HG03095 (cell line): ENCODE measurements around the gene CPNE6.

Experiments used
- ATAC-seq: cut with Tn5 transposase; IDR thresholded peaks from one replicate; pipeline ENCODE4 v1.9.1; 2021; ENCODE audit warnings: moderate library complexity; ENCODE audit not compliant: unreplicated experiment

Gene CPNE6

DNA sequence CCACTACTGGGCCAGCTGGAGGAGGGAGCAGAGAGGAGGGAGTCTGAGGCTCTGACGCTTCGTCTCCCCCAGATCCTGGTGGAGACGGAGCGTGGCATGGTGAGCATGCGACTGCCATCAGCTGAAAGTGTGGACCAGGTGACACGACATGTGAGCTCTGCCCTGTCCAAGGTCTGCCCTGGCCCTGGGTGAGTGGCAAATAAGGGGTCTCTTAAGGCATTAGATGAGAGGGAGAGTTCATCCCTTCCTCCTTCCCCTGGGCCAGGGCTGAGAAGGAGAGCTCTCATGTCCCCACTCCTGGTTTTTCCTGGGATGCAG lies 17.1 kb upstream of the CPNE6 start:
- ATAC-seq = no peak

DNA sequence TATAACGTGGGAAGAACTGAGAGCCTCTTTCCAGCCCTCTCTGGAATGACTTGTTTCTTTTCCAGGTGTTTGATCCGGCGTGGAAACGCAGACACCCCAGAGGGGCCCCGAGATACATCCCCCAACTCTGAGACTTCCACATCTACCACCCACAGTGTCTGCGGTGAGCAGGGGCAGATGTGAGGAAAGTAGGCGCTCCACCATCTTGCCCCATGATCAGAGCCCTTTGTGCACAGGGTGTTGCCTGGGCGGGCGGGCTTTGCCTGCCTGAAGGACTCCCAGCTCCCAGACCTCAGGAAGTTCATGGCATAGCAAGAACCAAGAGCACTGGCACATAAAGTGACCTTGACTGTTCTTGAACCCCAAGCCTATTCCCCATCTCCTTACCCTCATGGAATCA lies 16.7 kb upstream of the CPNE6 start:
- ATAC-seq = no peak

DNA sequence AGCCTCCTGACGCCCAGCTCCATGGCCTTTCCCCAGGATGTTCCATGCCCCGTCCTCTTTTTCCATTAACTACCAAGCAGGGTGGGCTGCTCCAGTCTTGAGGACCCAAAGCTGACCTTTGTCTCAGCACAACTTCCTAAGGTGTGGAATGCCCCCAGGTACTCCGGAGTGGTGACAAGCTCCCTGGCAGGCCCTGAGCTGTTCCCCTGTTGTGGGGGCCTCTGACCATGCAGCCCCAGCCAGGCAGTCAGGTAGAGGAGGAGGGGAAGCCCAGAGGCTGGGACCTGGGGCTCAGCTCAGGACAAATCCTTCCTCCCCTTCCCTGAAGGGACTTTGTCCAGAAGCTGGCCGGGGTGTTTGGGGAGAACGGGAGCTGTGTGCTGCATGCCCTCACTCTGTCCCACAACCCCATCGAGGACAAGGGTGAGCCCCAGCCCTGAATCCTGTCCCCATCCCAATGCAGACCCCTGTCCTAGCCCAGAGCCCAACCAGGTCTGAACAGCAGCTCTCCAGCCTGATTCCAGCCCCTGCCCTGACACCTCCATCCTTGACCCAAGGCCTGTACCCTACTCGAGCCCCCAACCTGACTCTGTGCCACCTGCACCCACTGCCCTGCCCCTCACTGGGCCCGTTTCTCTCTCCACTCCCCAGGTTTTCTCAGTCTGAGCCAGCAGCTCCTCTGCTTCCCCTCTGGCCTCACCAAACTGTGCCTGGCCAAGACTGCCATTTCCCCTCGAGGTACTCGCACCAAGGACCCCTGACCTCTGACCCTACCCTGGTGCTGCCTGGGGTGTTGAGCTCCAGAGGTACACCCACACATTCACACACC lies 15.2 kb upstream of the CPNE6 start:
- ATAC-seq = no peak

DNA sequence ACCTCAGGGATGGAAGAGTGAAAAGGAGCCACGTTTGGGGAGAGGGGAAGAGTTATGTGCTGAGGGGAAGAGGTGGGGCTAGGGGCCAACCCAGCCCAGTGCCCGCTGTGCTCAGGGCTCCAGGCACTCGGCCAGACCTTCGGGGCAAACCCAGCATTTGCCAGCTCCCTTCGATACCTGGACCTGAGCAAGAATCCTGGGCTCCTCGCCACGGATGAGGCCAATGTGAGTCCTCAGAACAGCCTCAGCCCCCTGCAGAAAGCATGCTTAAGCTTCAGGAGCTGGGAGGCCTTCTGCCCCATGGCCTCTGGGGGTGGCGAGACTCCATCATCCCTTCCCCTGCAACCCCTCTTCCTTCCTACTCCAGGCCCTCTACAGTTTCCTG lies 14.6 kb upstream of the CPNE6 start:
- no peak for ATAC-seq

DNA sequence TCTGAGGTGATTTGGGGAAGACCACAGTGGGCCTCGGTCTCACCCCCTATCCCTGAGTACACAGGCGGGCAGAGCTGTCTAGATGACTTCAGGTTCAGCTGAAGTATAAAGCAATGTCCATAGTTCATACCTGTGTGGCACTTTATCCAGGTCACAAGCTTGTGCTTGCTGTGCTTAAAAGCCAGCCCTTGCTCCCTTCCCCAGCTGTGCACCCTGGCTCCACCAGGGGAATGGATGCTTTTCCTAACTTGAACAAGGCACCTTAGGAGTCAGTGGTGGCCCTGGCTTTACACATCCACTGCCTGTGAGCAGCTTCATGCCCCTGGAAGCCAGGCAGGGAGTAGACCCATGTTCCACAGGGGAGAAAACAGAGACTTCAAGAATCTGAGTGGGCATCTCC lies 14.1 kb upstream of the CPNE6 start:
- ATAC-seq = no peak

DNA sequence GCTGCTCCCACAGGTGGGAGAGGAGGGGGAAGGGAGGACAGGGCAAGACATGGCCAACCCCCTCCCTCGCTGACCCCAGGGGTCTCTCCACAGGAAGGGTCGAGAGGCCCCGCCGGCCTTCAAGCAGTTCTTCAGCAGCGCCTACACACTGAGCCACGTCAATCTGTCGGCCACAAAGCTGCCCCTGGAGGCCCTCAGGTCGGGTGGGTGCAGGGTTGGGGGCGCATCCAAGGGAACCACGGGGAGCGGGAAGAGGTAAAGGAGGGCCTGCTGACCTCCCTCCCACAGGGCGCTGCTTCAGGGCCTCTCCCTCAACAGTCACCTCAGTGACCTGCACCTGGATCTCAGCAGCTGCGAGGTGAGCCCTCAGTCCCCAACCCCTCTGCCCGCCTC lies 13.5 kb upstream of the CPNE6 start:
- ATAC-seq = no peak

DNA sequence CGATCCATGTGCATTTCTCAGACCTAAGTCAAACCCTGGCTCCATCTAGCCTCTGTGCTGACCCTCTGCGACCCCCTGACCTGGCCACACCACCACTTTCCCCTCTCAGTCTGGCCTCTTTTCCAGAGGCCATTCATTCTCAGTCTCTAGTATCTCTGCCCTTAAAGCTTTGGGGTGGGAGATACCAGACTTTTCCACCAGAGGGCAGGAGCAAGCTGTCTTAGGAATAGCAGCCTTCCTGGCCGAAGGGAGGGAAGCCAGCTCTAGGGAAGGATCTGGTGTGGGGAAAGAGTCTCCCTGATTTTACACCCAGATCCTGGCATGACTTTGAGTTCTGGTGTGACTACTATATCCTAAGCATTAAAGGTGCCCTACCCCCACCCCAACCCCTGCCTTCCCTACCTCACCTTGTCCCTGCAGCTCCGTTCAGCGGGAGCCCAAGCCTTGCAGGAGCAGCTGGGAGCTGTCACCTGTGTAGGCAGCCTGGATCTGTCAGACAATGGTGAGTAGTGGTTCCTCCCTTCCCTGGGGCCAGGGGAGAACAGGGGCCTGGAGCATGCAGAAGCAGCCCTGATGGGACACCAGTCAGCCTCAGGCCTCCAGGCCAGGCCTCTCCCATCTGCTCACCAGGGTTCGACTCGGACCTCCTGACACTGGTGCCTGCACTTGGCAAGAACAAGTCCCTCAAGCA lies 13.0 kb upstream of the CPNE6 start:
- peak; percentile 67 for ATAC-seq

DNA sequence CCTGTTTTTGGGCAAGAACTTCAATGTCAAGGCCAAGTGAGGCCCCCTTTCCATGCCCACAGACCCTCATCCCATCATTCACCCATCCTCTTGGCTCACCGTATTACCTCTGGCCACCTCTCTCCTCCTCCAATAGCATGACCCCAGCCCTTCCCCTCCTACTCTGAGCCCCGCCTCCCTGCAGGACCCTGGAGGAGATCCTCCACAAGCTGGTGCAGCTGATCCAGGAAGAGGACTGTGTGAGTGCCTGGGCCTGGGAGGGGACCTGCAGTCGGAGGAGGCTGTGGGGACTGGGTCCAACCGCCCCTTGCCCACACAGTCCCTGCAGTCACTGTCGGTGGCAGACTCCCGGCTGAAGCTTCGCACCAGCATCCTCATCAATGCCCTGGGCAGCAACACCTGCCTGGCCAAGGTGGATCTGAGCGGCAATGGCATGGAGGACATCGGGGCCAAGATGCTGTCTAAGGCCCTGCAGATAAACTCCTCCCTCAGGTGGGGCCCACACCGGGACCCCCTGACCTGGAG lies 12.3 kb upstream of the CPNE6 start:
- no peak for ATAC-seq

DNA sequence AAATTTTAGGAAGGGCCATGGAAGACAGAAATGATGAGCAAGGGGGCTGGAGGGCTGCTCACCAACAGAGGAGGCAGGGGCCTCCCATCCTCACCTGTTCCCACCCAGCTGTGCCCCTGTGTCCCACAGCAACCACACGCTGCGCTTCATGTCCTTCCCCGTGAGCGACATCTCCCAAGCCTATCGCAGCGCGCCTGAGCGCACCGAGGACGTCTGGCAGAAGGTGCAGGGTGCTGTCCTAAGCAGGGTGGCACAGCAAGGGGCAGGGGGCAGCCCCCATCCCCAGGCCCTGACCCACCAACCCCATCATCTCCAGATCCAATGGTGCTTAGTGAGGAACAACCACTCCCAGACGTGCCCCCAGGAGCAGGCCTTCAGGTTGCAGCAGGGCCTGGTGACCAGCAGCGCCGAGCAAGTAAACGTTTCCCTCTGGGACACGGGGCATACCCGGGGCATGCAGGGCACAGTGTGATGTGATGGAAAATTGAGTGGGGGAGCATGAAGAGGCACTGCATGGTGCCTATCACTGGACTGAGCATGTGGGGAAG lies 11.4 kb upstream of the CPNE6 start:
- no peak for ATAC-seq

DNA sequence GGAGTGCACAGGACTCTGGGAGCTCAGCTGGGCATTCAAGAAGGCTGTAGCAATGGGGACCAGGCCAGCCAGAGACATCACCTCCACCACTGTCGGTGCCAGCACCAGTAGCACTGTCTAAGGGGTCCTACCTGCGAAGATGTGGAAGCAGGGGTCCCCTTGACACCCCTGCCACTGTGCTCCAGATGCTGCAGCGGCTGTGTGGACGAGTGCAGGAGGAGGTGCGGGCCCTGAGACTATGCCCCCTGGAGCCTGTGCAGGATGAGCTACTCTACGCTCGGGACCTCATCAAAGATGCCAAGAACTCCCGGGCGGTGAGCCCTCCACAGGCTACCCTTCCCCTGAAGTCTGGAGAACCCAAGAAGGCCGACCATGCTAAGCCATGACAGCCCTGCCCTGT lies 10.9 kb upstream of the CPNE6 start:
- no peak for ATAC-seq

DNA sequence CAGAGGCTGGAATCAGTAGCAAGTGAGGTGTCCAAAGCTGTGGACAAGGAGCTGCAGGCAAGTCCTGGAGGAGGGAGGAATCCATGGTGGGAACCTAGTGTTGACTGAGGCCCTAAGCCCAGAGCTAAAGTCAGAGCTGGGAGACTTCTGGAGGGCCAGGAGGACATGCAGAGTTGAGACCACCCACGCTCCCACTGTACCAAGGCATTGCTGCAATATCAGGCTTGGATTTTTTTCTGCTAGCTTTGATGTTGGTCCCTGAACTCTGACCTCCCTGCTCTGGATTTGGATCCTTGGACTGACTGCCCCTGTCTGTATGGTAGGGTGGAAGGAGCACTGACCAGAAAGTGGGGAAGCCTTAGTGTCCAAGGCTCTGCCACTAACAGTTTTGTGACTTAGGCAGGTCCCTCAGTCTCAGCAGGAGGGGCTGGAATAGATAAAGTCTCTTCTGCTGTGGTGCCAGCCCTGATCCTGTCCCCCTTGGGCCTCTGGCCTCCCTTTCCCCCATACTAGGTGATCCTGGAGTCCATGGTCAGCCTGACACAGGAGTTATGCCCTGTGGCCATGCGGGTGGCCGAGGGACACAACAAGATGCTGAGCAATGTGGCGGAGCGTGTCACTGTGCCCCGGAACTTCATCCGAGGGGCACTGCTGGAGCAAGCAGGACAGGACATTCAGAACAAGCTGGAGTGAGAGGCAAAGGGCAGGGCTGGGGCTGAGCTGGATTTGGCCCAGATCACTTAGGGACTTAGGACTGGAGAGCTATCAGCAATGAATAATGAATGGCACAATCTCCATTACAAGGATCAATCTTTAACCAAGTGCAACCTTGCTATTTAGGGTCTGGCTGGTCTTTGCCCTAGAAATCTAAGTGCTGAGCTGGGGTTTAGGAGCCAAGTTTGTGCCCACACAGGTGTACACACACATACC lies 10.1 kb upstream of the CPNE6 start:
- no peak for ATAC-seq

DNA sequence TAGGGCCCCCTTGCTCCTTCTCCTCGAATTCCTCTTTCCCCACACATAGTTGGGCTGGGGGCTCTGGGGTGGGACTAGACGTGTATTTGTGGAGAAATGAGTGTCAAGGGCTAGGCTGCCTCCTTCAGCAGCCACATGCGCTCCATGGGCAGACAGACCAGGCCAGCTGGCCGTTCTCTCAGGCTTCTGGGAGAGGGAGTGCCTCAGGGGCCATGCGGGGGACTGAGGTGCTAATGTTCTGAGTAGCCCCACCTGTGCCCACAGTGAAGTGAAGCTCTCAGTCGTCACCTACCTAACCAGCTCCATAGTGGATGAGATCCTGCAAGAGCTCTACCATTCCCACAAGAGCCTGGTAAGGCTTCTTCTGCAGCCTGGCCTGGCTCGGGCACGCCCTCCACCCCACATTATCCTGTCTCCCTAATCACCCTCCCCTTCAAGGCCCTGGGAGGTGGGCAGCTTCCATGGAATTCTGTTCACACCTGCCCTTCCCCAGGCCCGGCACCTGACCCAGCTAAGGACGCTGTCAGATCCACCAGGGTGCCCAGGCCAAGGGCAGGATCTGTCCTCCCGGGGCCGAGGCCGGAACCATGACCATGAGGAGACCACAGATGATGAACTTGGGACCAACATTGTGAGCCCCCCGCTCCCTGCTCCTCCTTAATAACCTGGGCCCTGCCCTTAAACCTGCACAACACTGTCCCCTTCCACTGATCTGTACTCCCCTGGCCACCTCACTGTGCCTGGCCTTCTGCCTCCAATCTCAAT lies 9.0 kb upstream of the CPNE6 start:
- no peak for ATAC-seq

DNA sequence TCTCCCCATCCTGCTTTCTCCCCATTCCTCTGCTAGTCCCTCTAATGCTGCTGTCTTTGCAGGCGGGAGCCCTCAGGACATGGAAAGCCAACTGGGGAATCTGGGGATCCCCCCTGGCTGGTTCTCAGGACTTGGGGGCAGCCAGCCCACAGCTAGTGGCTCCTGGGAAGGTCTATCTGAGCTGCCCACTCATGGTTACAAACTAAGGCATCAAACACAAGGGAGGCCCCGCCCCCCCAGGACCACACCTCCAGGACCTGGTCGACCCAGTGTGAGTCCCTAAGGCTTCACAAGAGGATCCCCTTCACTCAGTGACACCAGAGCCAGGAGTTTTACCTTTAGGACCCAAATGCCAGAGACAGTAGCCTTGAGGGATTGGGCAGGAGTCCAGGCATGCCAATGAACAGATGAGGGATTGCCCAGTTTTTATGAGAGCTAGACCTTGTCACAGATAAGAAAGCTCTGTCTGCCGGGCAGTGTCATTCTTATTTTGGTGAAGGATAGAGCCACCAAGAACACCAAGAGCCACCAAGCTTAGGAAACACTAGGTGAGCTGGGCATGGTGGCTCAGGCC lies 8.0 kb upstream of the CPNE6 start:
- no peak for ATAC-seq

DNA sequence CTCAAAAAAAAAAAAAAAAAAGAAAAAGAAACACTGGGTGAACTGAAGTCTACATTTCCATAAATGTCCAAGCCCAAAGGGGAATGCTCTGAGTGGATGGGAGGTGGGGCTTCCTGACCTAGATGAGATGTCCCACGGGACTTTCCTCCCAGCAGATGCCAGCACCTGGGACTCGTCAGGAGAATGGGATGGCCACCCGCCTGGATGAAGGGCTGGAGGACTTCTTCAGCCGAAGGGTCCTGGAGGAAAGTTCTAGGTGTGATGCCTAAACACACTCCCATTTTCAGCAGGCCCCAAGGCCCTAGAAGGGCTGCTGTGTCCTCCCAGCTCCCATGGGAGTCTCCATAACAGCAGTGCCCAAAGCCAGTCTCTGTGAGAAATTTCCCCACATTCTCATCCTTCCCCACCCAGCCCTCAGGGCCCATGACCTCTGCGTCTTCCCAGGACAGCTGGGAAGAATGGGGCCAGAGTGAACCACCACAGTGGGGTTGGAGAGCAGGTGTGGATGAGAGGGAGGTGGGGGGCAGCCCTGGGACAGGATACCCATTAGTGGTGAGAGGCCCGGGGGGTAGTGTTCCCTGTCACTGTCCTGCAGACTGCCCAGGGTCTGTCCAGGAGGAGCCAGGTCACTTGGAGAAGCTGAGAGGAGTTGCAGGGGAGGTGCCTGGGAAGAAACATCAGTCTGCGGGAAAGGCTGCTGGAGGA lies 7.1 kb upstream of the CPNE6 start:
- ATAC-seq = no peak

DNA sequence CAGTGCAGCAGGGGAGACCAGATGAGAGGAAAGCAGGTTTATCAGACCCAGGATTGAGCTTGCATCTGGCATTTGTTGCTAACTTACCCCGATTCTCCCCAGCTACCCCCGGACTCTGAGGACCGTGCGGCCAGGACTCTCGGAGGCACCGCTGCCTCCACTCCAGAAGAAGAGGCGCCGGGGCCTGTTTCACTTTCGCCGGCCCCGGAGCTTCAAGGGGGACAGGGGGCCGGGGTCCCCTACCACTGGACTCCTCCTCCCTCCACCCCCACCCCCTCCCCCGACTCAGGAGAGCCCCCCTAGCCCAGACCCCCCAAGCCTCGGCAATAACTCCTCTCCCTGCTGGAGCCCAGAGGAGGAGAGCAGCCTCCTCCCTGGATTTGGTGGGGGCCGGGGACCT lies 6.5 kb upstream of the CPNE6 start:
- ATAC-seq = no peak

DNA sequence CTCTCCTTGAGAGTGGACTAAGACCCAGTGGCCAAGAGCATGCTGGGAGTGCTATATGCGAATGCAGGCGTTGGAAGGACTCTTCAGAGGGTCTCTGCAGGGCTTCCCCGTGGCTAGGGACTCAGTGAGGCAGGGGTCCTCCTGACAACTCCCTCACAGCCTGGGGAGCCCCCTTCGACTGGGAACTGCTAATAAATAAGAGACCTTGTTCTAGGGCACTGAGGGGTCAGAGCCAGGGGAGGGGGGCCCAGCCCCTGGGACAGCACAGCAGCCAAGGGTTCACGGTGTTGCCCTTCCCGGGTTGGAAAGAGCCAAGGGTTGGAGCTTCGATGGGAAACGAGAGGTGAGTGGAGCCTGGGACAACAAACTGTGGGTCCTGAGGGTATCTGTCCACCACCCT lies 6.0 kb upstream of the CPNE6 start:
- ATAC-seq = no peak

DNA sequence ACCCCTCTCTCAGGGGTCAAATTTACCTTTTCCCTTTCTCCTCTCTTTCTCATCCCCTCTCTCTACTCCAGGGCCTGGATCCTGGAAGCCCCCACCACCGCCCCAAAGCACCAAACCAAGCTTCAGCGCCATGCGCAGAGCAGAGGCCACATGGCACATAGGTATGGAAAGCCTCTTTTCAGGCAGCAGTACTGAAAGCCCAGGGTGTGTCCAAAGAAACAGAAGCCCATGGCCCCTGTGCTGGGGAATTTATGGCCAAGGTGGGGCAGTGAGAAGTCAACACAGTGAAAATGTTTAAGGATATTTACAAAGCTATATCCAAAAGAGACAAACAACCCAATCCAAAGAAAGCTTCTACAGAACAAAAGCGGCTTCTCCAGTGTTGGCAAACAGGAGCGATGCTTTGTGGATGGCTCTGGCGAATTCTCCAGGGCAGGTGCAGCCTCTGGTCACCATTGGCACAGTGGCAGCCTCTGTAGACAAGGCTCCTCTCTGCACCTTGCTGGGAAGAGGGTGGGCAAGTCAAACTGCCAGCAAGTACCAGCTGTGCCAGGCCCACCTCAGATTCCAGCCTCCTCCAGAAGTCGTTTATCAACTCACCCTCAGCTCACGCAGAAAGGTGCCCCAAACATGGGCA lies 4.7 kb upstream of the CPNE6 start:
- ATAC-seq = no peak

DNA sequence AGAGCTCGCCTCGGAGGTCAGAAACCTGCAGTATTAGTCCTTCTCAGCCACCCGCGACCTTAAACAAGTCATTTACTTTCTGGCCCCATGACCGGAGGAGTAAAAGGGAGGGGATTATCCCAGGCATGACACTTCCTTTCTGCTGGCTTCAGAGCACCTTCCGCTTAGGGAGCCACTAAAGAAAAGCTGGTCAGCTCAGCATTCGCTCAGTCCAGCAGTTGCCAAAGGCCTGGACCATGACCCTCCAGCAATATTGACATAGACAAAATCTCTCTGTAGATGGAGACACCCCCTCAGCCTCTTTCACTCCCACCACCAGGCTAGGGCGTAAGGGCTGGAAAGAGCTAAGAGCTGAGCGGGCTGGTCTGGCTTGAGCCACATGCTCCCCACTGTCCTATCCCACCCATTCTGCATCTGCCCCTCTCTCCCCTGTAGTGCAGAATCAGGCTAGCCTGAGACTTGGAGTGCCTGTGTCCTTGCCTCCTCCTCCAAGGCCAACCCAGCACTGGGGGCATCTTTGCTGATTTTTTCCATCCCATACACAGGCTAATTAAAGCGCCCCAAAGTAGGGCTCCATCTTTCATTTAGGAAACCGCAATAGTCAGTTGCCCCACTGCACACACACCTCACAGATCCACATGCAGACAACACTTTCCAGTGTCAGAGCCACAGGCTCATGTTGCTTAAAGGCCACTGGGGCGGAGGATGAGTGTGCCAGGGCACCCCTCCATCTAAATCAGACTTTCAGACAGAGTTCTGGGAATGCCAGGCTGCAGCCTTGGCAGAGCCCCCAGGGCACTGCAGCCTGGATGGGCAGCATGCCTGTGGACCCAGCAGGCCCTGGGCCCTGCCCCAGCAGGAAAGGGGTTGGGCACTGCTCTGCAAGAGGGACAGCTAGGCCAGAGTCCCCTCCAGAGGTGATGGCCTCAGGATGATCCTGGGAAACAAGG lies 4.0 kb upstream of the CPNE6 start:
- ATAC-seq = no peak
